MM.1S (cell line): ENCODE data around the gene CELF5.

Experiments used
- DNase-seq: peaks from one replicate; pipeline ENCODE4 v3.0.0-alpha.2; 2015
- H2AFZ ChIP-seq: fragments of 300-600 bp; sonication (generic); 2 replicates; pipeline ENCODE4 v1.6.0; 2016; ENCODE audit warnings: antibody characterized with exemption, low read length
- H3F3A ChIP-seq: fragments of 300-600 bp; sonication (generic); 2 replicates; pipeline ENCODE4 v1.6.1; 2016; ENCODE audit warnings: mild to moderate bottlenecking, antibody characterized with exemption, low read length, moderate library complexity, mixed read lengths; ENCODE audit not compliant: insufficient read depth
- H3K27ac ChIP-seq: fragments of 300-600 bp; sonication (generic); 2 replicates; pipeline ENCODE4 v1.5.1; 2016; ENCODE audit warnings: mild to moderate bottlenecking, low read length
- H3K27me3 ChIP-seq: fragments of 300-600 bp; sonication (generic); replicated peaks from 2 replicates; pipeline ENCODE4 v1.6.0; 2016; ENCODE audit warnings: low read length; ENCODE audit not compliant: insufficient read depth
- H3K36me3 ChIP-seq: fragments of 300-600 bp; sonication (generic); replicated peaks from 2 replicates; pipeline ENCODE4 v1.6.1; 2016; ENCODE audit warnings: mild to moderate bottlenecking, low read length, mixed read lengths; ENCODE audit not compliant: insufficient read depth
- H3K4me1 ChIP-seq: fragments of 300-600 bp; sonication (generic); 2 replicates; pipeline ENCODE4 v1.6.1; 2016; ENCODE audit warnings: low read length, mixed read lengths
- H3K4me2 ChIP-seq: fragments of 300-600 bp; sonication (generic); 2 replicates; pipeline ENCODE4 v1.6.0; 2016; ENCODE audit warnings: low read depth, low read length
- H3K4me3 ChIP-seq: fragments of 300-600 bp; sonication (generic); 2 replicates; pipeline ENCODE4 v1.5.1; 2016; ENCODE audit warnings: low read length, mixed read lengths
- H3K79me2 ChIP-seq: fragments of 300-600 bp; sonication (generic); 2 replicates; pipeline ENCODE4 v1.6.1; 2016; ENCODE audit warnings: mixed run types, low read length, mixed read lengths
- H3K9ac ChIP-seq: fragments of 300-600 bp; sonication (generic); 2 replicates; pipeline ENCODE4 v1.6.1; 2016; ENCODE audit warnings: low read length, mixed read lengths
- H3K9me2 ChIP-seq: fragments of 300-600 bp; sonication (generic); replicated peaks from 2 replicates; pipeline ENCODE4 v1.6.1; 2016; ENCODE audit warnings: mild to moderate bottlenecking, low read length, mixed read lengths; ENCODE audit not compliant: insufficient read depth
- H3K9me3 ChIP-seq: fragments of 300-600 bp; sonication (generic); replicated peaks from 2 replicates; pipeline ENCODE4 v1.6.1; 2016; ENCODE audit warnings: mild to moderate bottlenecking, low read length, mixed read lengths; ENCODE audit not compliant: insufficient read depth
- H4K20me1 ChIP-seq: fragments of 300-600 bp; sonication (generic); 2 replicates; pipeline ENCODE4 v1.6.1; 2016; ENCODE audit warnings: mild to moderate bottlenecking, low read length, moderate library complexity, mixed read lengths; ENCODE audit not compliant: insufficient read depth
- EZH2 ChIP-seq: fragments of 300-600 bp; sonication (generic); optimal IDR thresholded peaks from 2 replicates; pipeline ENCODE3; 2017; ENCODE audit warnings: low read depth, mild to moderate bottlenecking, antibody characterized with exemption, low read length, mixed read lengths
- EZH2phosphoT487 ChIP-seq: fragments of 300-600 bp; sonication (generic); IDR thresholded peaks from 2 replicates; pipeline ENCODE4 v1.6.1; 2018; ENCODE audit warnings: antibody characterized with exemption, low read length
- TF ChIP-seq, protein P1 (sequence below): fragments of 300-600 bp; sonication (generic); IDR thresholded peaks from 2 replicates; pipeline ENCODE4 v1.5.1; 2016; ENCODE audit warnings: antibody characterized with exemption, low read length, mixed read lengths

The CELF5 gene

DNA sequence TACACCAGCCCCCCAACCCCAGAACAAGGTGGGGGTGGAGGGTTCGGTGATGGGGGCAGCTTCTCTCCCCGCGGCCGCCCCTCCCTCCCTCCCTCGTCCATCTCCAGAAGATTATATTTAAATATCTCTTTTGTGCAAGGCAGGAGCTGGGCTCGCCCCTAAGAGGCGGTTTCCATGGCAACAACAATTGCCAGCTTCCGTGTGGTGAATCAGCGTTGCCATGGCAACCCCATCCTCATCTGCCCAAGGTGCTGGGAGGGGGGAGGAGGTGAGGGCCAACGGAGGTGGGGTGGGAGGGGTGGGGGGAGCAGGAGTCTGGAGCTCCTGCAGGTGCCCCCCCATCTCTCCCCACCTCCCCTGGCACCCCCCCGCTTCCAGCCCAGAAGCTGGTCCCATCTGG, 46.4 kb downstream of the CELF5 start:
- Histone ChIP-seq H3K27me3 (peaks cover 87% of the 10 kb centered on the region), H3K9me3 (no peaks in the 10 kb centered on the region), H3K9me2 (no peaks in the 10 kb centered on the region), H3F3A (no peaks in the 10 kb centered on the region), H3K36me3 (no peaks in the 10 kb centered on the region), H3K27ac (no peak overlapping the region), H2AFZ (no peak overlapping the region), H4K20me1 (no peaks in the 10 kb centered on the region), H3K4me2 (no peak overlapping the region), H3K4me3 (no peak overlapping the region), H3K4me1 (no peaks in the 10 kb centered on the region), H3K9ac (no peak overlapping the region), H3K79me2 (no peaks in the 10 kb centered on the region)
- no peak for DNase-seq
- TF ChIP-seq EZH2phosphoT487 (no peak), EZH2 (no peak)
- TF ChIP-seq, protein P1, sequence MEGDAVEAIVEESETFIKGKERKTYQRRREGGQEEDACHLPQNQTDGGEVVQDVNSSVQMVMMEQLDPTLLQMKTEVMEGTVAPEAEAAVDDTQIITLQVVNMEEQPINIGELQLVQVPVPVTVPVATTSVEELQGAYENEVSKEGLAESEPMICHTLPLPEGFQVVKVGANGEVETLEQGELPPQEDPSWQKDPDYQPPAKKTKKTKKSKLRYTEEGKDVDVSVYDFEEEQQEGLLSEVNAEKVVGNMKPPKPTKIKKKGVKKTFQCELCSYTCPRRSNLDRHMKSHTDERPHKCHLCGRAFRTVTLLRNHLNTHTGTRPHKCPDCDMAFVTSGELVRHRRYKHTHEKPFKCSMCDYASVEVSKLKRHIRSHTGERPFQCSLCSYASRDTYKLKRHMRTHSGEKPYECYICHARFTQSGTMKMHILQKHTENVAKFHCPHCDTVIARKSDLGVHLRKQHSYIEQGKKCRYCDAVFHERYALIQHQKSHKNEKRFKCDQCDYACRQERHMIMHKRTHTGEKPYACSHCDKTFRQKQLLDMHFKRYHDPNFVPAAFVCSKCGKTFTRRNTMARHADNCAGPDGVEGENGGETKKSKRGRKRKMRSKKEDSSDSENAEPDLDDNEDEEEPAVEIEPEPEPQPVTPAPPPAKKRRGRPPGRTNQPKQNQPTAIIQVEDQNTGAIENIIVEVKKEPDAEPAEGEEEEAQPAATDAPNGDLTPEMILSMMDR: no peak

DNA sequence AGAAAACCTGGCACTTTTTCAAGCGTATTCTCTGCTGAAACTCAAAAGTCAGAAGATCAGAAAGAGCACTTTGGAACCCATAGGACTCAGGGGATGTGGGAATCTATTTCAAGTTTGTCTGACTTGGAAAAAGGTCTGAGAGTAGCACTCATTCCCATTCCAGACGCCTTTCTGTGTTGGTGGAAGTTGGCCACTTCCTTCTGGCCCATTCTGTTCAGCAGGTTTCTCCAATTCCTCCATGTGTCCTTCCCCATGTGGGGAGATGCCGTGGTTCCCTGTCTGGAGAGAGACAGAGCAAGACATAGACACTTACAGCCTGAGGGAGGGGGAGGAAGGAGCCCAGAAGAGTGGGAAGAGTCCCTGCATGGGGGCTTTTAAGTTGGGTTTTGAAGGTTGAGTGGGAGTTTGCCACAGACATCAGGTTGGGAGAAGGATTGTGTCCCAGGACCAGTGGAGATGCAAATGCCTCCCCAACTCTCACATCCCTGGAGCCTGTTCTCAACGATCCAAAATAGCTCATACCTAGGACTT, 48.0 kb downstream of the CELF5 start:
- no peaks in the 10 kb centered on the region for H3K4me1 ChIP-seq
- no peak for DNase-seq
- H4K20me1 ChIP-seq: no peaks in the 10 kb centered on the region
- no peak overlapping the region for H2AFZ ChIP-seq
- no peaks in the 10 kb centered on the region for H3K9me2 ChIP-seq
- no peak overlapping the region for H3K27ac ChIP-seq
- H3K4me2 ChIP-seq: no peak overlapping the region
- H3K27me3 ChIP-seq: peaks cover 75% of the 10 kb centered on the region
- H3K79me2 ChIP-seq: no peaks in the 10 kb centered on the region
- no peaks in the 10 kb centered on the region for H3F3A ChIP-seq
- H3K9me3 ChIP-seq: no peaks in the 10 kb centered on the region
- H3K9ac ChIP-seq: no peak overlapping the region
- no peaks in the 10 kb centered on the region for H3K36me3 ChIP-seq
- H3K4me3 ChIP-seq: no peak overlapping the region
- TF ChIP-seq, protein P1: no peak
- TF ChIP-seq EZH2phosphoT487: no peak

DNA sequence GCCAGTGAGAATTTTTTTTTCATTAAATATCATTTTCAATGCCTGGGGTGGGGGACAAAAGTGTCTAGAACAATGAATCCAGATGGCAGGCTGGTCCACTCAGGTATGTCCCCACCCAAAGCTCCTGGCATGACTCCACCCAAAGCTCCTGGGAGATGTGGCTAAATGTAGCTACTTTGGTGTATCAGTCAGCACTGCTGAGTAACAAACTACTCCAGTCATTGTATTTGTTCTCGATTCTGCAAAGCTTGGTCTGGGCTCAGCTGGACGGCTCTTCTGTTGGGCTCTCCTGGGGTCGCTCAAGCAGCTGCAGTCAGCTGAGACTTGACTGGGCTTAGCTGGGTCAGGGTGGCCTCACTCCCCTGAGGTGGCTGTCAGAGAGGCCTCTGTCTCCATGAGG, 48.5 kb downstream of the CELF5 start:
- Histone ChIP-seq H3F3A (no peaks in the 10 kb centered on the region), H3K4me2 (no peak overlapping the region), H2AFZ (no peak overlapping the region), H3K27me3 (peaks cover 76% of the 10 kb centered on the region), H3K9me3 (no peaks in the 10 kb centered on the region), H3K4me1 (no peaks in the 10 kb centered on the region), H4K20me1 (no peaks in the 10 kb centered on the region), H3K9me2 (no peaks in the 10 kb centered on the region), H3K27ac (no peak overlapping the region), H3K79me2 (no peaks in the 10 kb centered on the region), H3K9ac (no peak overlapping the region), H3K36me3 (no peaks in the 10 kb centered on the region), H3K4me3 (no peak overlapping the region)
- DNase-seq: no peak
- TF ChIP-seq EZH2phosphoT487: no peak
- TF ChIP-seq, protein P1: no peak
- no peak for TF ChIP-seq EZH2
